B cell (primary cell): ENCODE data around the gene CHST11.

ENCODE experiments used
- EZH2 ChIP-seq: IDR thresholded peaks from 2 replicates; pipeline ENCODE4 v1.6.1; 2012; ENCODE audit warnings: borderline replicate concordance, low read depth, mild to moderate bottlenecking, moderate library complexity, low read length; ENCODE audit not compliant: insufficient read depth, poor library complexity, severe bottlenecking
- TF ChIP-seq, protein P1 (sequence below): fragments of 200-600 bp; IDR thresholded peaks from one replicate; pipeline ENCODE4 v1.8.0; 2022; ENCODE audit warnings: antibody characterized with exemption, mild to moderate bottlenecking

DNA sequence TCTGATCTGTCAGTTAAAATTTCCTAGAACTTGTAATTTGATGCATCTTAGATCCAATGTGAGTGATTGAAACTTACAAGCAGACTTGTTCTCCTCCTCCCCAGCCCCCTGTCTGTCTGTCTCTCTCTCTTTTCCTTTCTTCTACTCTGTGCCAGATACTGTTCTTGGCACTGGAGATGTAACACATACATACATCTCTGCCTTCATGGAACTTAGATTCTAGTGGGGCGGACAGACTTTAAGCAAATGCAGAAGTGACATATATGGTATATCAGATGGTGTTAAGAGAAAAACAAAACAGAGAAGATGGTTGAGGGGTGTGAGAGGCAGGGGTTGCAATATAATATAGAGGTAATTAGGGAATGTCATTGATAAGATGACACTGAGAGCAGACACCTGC lies 6.6 kb downstream of the CHST11 start:
- TF ChIP-seq, protein P1, sequence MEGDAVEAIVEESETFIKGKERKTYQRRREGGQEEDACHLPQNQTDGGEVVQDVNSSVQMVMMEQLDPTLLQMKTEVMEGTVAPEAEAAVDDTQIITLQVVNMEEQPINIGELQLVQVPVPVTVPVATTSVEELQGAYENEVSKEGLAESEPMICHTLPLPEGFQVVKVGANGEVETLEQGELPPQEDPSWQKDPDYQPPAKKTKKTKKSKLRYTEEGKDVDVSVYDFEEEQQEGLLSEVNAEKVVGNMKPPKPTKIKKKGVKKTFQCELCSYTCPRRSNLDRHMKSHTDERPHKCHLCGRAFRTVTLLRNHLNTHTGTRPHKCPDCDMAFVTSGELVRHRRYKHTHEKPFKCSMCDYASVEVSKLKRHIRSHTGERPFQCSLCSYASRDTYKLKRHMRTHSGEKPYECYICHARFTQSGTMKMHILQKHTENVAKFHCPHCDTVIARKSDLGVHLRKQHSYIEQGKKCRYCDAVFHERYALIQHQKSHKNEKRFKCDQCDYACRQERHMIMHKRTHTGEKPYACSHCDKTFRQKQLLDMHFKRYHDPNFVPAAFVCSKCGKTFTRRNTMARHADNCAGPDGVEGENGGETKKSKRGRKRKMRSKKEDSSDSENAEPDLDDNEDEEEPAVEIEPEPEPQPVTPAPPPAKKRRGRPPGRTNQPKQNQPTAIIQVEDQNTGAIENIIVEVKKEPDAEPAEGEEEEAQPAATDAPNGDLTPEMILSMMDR: no peak
- TF ChIP-seq EZH2: no peak
